ENCODE data around the gene IGSF21. TPM values are rescaled to one million over a fixed set of nuclear protein-coding genes. Genes with fewer than 3 reads are reported as not detected.

IGSF21 gene
- total RNA-seq, 2 experiments from 2014 or later = not detected

DNA sequence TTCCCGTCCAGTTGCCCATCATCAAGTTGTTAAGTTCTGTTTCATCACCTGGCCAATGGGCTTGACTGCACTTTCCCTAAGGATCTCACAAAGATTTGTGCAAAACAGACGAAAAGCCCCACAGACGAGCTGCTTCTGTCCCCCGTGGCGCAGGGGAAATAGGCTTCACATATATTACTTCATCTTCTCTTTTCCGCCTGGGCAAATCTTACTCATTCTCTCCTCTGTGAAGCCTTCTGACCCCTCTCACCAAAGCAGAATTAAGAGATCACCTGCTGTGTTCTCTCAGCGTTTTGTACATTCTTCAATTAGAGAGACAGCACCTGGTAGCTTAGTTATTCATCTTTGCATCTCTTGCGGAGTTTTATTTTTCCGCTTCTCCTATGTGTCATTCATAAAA, 129.8 kb downstream of the IGSF21 start:
- Mint-ChIP-seq H3K4me3 (no peak overlapping the region), H3K27me3 (ENCODE audit: low read depth) (peaks cover 9% of the 10 kb centered on the region), H3K27ac (no peak overlapping the region), H3K9me3 (peaks cover 7% of the 10 kb centered on the region), H3K4me1 (ENCODE audit: low read depth) (no peaks in the 10 kb centered on the region), H3K36me3 (ENCODE audit: low read depth) (no peaks in the 10 kb centered on the region)
- intact Hi-C loops (cut with micrococcal nuclease) = no loop called here
- CTCF ChIA-PET = no interaction called here
- no peak for DNase-seq

- Mint-ChIP-seq H3K27ac (no peak overlapping the region), H3K4me3 (no peak overlapping the region), H3K4me1 (ENCODE audit: low read depth) (no peaks in the 10 kb centered on the region), H3K27me3 (ENCODE audit: low read depth) (peaks cover 11% of the 10 kb centered on the region), H3K36me3 (ENCODE audit: low read depth) (no peaks in the 10 kb centered on the region), H3K9me3 (peaks cover 7% of the 10 kb centered on the region)
- intact Hi-C loops (cut with micrococcal nuclease) = no loop called here
- DNase-seq = no peak
- CTCF ChIA-PET = interaction anchor here (1.1 kb wide), 1 partner anchor 98 kb away, joined by 3 read pairs; no protein-coding TSS in a partner anchor
Measured at GRCh38 chr1:18238190-18238589, 130.6 kb downstream of the IGSF21 start.

DNA sequence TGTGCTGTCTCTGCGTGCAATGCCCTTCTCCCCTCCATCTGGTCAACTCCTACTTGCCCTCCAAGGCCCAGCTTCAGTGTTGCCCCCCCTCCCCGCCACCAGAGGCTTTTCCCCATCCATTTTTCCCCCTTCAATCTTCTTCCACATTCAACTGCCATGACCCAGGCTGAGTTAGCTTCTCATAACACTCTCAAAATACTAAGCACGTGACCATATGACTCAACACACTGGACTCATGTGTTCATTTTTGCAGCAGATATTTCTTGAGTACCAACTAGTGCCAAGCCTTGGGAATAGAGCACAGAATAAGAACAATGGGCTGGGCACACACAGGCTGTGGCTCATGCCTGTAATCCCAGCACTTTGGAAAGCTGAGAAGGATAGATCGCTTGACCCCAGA, 132.1 kb downstream of the IGSF21 start:
- Mint-ChIP-seq H3K9me3 (peaks cover 6% of the 10 kb centered on the region), H3K36me3 (ENCODE audit: low read depth) (no peaks in the 10 kb centered on the region), H3K4me1 (ENCODE audit: low read depth) (no peaks in the 10 kb centered on the region), H3K27me3 (ENCODE audit: low read depth) (peaks cover 13% of the 10 kb centered on the region), H3K4me3 (no peak overlapping the region), H3K27ac (no peak overlapping the region)
- no peak for DNase-seq
- intact Hi-C loops (cut with micrococcal nuclease) = no loop called here
- CTCF ChIA-PET = interaction anchor here (1.1 kb wide), 1 partner anchor 100 kb away, joined by 3 read pairs; no protein-coding TSS in a partner anchor

- H3K27ac Mint-ChIP-seq = no peak overlapping the region
- CTCF ChIA-PET = no interaction called here
- peaks cover 12% of the 10 kb centered on the region for H3K27me3 Mint-ChIP-seq (ENCODE audit: low read depth)
- DNase-seq = no peak
- intact Hi-C loops (cut with micrococcal nuclease) = no loop called here
- H3K36me3 Mint-ChIP-seq (ENCODE audit: low read depth) = no peaks in the 10 kb centered on the region
- H3K4me1 Mint-ChIP-seq (ENCODE audit: low read depth) = no peaks in the 10 kb centered on the region
- H3K4me3 Mint-ChIP-seq = no peak overlapping the region
- peaks cover 5% of the 10 kb centered on the region for H3K9me3 Mint-ChIP-seq
Measured at GRCh38 chr1:18240906-18241305, 133.3 kb downstream of the IGSF21 start.

DNA sequence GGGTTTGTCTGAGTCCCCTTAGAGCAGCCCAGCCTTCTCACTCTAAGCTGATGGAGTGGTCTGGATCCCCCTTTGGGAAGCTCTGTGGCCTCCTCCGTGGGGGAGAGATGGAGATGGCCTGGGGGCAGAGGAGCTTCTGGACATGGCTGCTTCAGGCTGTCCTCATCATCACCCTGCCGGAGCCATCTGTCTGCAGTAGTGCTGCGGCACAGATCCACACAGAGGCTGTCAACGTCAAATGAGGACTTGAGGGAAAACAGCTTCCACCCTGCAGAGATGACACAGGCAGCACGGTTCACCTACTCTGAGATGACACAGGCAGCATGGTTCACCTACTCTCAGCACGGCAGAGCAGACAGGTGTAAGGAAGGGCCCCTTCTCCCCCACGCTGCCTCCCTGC, 134.3 kb downstream of the IGSF21 start:
- peaks cover 9% of the 10 kb centered on the region for H3K27me3 Mint-ChIP-seq (ENCODE audit: low read depth)
- H3K9me3 Mint-ChIP-seq = no peaks in the 10 kb centered on the region
- intact Hi-C loops (cut with micrococcal nuclease) = no loop called here
- no peak overlapping the region for H3K27ac Mint-ChIP-seq
- no peaks in the 10 kb centered on the region for H3K36me3 Mint-ChIP-seq (ENCODE audit: low read depth)
- DNase-seq = no peak
- no peak overlapping the region for H3K4me3 Mint-ChIP-seq
- CTCF ChIA-PET = no interaction called here
- no peaks in the 10 kb centered on the region for H3K4me1 Mint-ChIP-seq (ENCODE audit: low read depth)

- intact Hi-C loops (cut with micrococcal nuclease) = no loop called here
- H3K4me1 Mint-ChIP-seq (ENCODE audit: low read depth) = no peaks in the 10 kb centered on the region
- H3K9me3 Mint-ChIP-seq = no peaks in the 10 kb centered on the region
- no peak overlapping the region for H3K27ac Mint-ChIP-seq
- H3K36me3 Mint-ChIP-seq (ENCODE audit: low read depth) = no peaks in the 10 kb centered on the region
- peaks cover 6% of the 10 kb centered on the region for H3K27me3 Mint-ChIP-seq (ENCODE audit: low read depth)
- no peak overlapping the region for H3K4me3 Mint-ChIP-seq
- no peak for DNase-seq
- CTCF ChIA-PET = no interaction called here
Measured at GRCh38 chr1:18243503-18244175, 136.0 kb downstream of the IGSF21 start.

DNA sequence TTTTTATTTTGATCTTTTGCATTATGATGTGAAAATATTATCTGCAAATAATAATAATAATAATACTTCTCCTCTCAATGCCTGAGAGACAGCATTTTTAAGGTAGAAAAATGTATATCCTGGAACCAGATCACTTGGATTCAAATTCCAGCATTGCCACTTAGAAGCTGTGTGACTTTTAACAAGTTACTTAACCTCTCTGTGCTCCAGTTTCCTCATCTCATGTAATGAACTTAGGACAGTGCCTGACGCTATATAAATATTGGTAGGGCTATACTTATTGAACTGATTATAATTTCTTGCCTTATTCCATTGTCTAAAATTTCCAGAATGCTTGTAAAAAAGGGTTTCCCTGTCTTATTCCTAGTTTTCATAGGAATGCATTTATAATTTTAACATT, 137.2 kb downstream of the IGSF21 start:
- H3K9me3 Mint-ChIP-seq = no peaks in the 10 kb centered on the region
- no peaks in the 10 kb centered on the region for H3K36me3 Mint-ChIP-seq (ENCODE audit: low read depth)
- no peak overlapping the region for H3K27ac Mint-ChIP-seq
- DNase-seq = no peak
- no peaks in the 10 kb centered on the region for H3K4me1 Mint-ChIP-seq (ENCODE audit: low read depth)
- peaks cover 6% of the 10 kb centered on the region for H3K27me3 Mint-ChIP-seq (ENCODE audit: low read depth)
- CTCF ChIA-PET = no interaction called here
- intact Hi-C loops (cut with micrococcal nuclease) = no loop called here
- H3K4me3 Mint-ChIP-seq = no peak overlapping the region

DNA sequence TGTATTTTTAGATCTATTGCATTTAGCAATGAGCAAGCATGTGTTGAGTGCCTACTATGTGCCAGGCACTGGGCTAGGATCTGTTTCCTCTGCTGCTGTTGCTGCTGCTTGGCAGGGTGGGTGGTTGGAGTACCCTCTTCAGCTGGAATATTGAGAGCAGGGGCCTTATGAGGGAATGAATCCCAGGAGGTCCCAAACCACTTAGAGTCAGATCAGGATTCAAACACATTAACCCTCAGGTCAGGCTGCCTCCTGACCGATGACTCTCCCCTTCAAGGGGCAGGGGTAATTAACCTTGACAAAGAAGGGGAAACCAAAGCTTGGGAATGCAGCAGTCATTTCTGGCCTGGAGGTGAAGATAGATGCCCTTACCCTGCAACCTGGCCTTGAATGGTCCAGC, 138.0 kb downstream of the IGSF21 start:
- intact Hi-C loops (cut with micrococcal nuclease) = no loop called here
- peaks cover 10% of the 10 kb centered on the region for H3K27me3 Mint-ChIP-seq (ENCODE audit: low read depth)
- no peak overlapping the region for H3K27ac Mint-ChIP-seq
- peaks cover under 1% of the 10 kb centered on the region for H3K9me3 Mint-ChIP-seq
- no peaks in the 10 kb centered on the region for H3K4me1 Mint-ChIP-seq (ENCODE audit: low read depth)
- no peak for DNase-seq
- H3K4me3 Mint-ChIP-seq = no peak overlapping the region
- no peaks in the 10 kb centered on the region for H3K36me3 Mint-ChIP-seq (ENCODE audit: low read depth)
- CTCF ChIA-PET = no interaction called here

DNA sequence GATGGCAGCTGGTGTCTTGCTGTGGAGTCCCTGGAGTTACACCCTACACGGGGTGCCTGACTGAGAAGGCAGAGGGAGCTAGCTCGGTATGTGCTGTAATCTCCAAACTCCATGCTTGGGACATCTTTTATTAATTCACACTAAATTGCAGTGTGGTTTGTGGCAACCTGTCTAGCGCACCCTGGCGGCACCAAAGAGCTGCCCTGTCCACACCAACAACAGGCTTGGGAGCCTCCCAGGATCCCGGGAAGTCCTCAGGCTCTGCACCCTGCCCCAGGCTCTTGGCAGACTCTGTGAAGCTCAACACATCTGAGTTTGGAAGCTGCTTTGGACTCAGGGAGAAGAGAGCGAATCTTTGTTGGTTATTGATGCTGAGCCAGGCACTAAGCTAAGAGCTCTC, 138.9 kb downstream of the IGSF21 start:
- peaks cover 10% of the 10 kb centered on the region for H3K27me3 Mint-ChIP-seq (ENCODE audit: low read depth)
- no peak for DNase-seq
- peaks cover 9% of the 10 kb centered on the region for H3K9me3 Mint-ChIP-seq
- H3K36me3 Mint-ChIP-seq (ENCODE audit: low read depth) = no peaks in the 10 kb centered on the region
- intact Hi-C loops (cut with micrococcal nuclease) = no loop called here
- no peak overlapping the region for H3K27ac Mint-ChIP-seq
- no peak overlapping the region for H3K4me3 Mint-ChIP-seq
- no peaks in the 10 kb centered on the region for H3K4me1 Mint-ChIP-seq (ENCODE audit: low read depth)
- CTCF ChIA-PET = no interaction called here

DNA sequence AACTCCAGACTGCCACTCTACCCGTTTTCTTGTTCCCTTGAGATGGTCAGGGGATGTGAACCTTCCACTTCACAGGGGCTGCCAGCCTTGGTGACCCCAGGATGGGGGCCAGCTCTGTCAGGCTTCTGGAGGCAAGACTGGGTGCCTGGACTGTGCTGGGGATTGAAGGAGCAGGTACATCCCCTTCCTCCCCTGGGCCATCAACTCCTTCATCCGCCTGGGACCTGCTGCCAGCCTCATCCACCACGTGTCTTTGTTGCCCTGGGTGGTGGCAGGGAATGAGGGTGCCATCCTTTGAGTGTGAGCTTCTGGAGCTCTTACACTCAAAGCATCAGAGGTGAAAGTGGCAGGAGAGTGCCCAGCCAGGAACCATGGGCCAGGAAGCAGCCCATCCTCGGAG, 139.6 kb downstream of the IGSF21 start:
- peaks cover 10% of the 10 kb centered on the region for H3K27me3 Mint-ChIP-seq (ENCODE audit: low read depth)
- intact Hi-C loops (cut with micrococcal nuclease) = no loop called here
- DNase-seq = no peak
- CTCF ChIA-PET = no interaction called here
- no peaks in the 10 kb centered on the region for H3K36me3 Mint-ChIP-seq (ENCODE audit: low read depth)
- no peak overlapping the region for H3K27ac Mint-ChIP-seq
- peaks cover 10% of the 10 kb centered on the region for H3K9me3 Mint-ChIP-seq
- no peaks in the 10 kb centered on the region for H3K4me1 Mint-ChIP-seq (ENCODE audit: low read depth)
- H3K4me3 Mint-ChIP-seq = no peak overlapping the region

- DNase-seq = no peak
- Mint-ChIP-seq H3K27me3 (ENCODE audit: low read depth) (peaks cover 6% of the 10 kb centered on the region), H3K36me3 (ENCODE audit: low read depth) (no peaks in the 10 kb centered on the region), H3K27ac (no peak overlapping the region), H3K9me3 (peaks cover 10% of the 10 kb centered on the region), H3K4me1 (ENCODE audit: low read depth) (no peaks in the 10 kb centered on the region), H3K4me3 (no peak overlapping the region)
- intact Hi-C loops (cut with micrococcal nuclease) = no loop called here
- CTCF ChIA-PET = no interaction called here
Measured at GRCh38 chr1:18249631-18250030, 142.0 kb downstream of the IGSF21 start.

DNA sequence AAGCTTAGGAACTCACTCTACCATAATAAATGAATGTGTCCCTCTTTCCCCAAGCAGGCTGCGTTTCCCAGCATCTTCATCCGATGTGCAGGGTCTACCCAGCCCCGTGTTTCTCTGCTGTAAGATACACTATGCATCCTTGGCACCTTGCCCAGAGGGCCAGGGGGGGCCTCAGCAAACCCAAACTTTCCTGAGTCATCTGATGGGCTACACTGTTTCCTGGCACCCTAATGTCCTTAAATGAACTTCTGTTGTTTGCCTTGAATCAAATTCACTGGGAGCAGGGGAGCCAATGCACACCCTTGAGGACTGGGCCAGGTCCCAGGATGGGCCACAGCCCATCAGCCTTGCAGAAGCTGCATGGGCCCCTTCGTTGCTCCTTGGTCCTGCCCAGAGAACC, 145.5 kb downstream of the IGSF21 start:
- intact Hi-C loops (cut with micrococcal nuclease) = no loop called here
- CTCF ChIA-PET = no interaction called here
- H3K4me1 Mint-ChIP-seq (ENCODE audit: low read depth) = no peaks in the 10 kb centered on the region
- H3K9me3 Mint-ChIP-seq = peaks cover 12% of the 10 kb centered on the region
- no peaks in the 10 kb centered on the region for H3K36me3 Mint-ChIP-seq (ENCODE audit: low read depth)
- no peak overlapping the region for H3K4me3 Mint-ChIP-seq
- no peak overlapping the region for H3K27ac Mint-ChIP-seq
- H3K27me3 Mint-ChIP-seq (ENCODE audit: low read depth) = peaks cover 18% of the 10 kb centered on the region
- DNase-seq = no peak

DNA sequence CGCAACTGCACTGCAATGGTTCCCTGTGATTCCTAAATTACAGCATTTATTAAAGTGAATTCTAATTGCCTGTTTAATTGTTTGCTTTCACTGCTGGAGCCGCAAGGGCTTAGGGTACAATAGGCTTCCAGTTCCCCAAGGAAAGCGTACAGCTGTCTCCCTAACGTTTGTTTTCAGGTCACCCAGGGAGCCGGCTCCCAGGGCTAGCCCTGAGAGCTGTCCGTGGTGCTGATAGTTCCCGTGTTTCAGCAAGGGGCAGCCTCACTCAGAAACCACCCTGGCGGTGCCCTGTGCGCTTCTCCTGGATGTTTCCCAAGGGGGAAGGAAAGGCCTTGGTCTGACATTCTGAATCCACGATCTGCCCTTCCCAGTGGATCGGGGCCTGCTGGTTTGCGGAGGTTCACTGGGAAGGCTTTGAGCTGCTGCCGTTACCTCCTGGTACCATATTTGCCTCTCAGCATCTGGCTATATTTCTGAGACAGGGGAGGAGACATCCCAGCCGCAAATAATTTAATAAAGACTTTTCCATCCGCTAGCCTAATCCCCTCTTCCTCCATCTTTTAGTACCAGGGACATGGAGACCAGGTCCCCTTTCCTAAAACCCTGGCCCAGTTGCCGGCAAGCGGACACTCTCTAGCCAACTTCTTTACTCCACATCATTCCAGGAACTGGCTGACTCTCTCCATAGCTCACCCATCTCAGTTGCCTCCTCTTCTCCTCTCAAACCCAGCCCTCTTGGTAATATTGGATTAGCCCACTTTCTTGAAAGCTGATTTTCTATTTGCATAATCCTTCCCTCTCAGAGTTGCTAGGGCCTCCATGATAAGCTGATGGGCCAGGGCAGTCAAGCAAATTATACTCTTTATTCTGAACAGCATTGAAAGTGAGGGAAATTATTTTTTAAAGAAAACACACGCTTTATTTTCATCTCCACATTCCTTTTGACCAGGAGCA, 149.0 kb downstream of the IGSF21 start:
- Mint-ChIP-seq H3K9me3 (peaks cover 3% of the 10 kb centered on the region), H3K4me1 (ENCODE audit: low read depth) (no peaks in the 10 kb centered on the region), H3K36me3 (ENCODE audit: low read depth) (no peaks in the 10 kb centered on the region), H3K4me3 (no peak overlapping the region), H3K27me3 (ENCODE audit: low read depth) (peaks cover 29% of the 10 kb centered on the region), H3K27ac (no peak overlapping the region)
- CTCF ChIA-PET = no interaction called here
- intact Hi-C loops (cut with micrococcal nuclease) = no loop called here
- DNase-seq = peak; percentile 60

All from activated naive CD4-positive, alpha-beta T cell treated with anti-CD3 and anti-CD28 coated beads for 36 hours (primary cell).